Liver (tissue), 9 donors: ENCODE results near the gene VAV3. TPM values are rescaled to one million over a fixed set of nuclear protein-coding genes. Genes with fewer than 3 reads are reported as not detected.

Experiments
- DNase-seq: peaks from one replicate; pipeline ENCODE4 v3.0.0-alpha.2; 2017; ENCODE audit warnings: low spot score
- H3K27ac ChIP-seq, 2 donors: one replicate each; pipeline ENCODE4 v1.7.0; 2013; ENCODE audit warnings: inconsistent platforms in 2 of 2, low read length in 2 of 2, control low read depth in 1 of 2, low read depth in 1 of 2, mild to moderate bottlenecking in 1 of 2
- H3K27me3 ChIP-seq, 4 donors: one replicate each; pipeline versions ENCODE4 v1.6.1 to v1.7.0; 2013; ENCODE audit warnings: low read length in 3 of 4, inconsistent platforms in 1 of 4, mild to moderate bottlenecking in 1 of 4, moderate library complexity in 1 of 4; ENCODE audit not compliant: control insufficient read depth in 4 of 4, insufficient read depth in 4 of 4
- H3K36me3 ChIP-seq, 4 donors: one replicate each; pipeline versions ENCODE4 v1.6.1 to v1.7.0; 2013; ENCODE audit warnings: low read length in 3 of 4, mild to moderate bottlenecking in 3 of 4, low read depth in 1 of 4, moderate library complexity in 1 of 4; ENCODE audit not compliant: control insufficient read depth in 4 of 4, insufficient read depth in 3 of 4
- H3K4me1 ChIP-seq, 4 donors: one replicate each; pipeline versions ENCODE4 v1.6.1 to v1.7.0; 2013; ENCODE audit warnings: low read length in 3 of 4, mild to moderate bottlenecking in 3 of 4, moderate library complexity in 1 of 4; ENCODE audit not compliant: control insufficient read depth in 4 of 4, insufficient read depth in 4 of 4
- H3K4me3 ChIP-seq, 3 donors: one replicate each; pipeline versions ENCODE4 v1.6.1 to v1.7.0; 2013; ENCODE audit warnings: low read length in 3 of 3, control low read depth in 1 of 3, low read depth in 1 of 3, mild to moderate bottlenecking in 1 of 3
- H3K9ac ChIP-seq, 2 donors: one replicate each; pipeline ENCODE4 v1.7.0; 2013; ENCODE audit warnings: low read length in 2 of 2, mild to moderate bottlenecking in 2 of 2, moderate library complexity in 2 of 2, control low read depth in 1 of 2, low read depth in 1 of 2
- H3K9me3 ChIP-seq, 4 donors: one replicate each; pipeline versions ENCODE4 v1.6.1 to v1.7.0; 2013; ENCODE audit warnings: low read length in 3 of 4; ENCODE audit not compliant: control insufficient read depth in 4 of 4
- ATF3 ChIP-seq: IDR thresholded peaks from 2 replicates; pipeline ENCODE4 v1.6.1; 2016; ENCODE audit warnings: antibody characterized with exemption
- CTCF ChIP-seq: fragments of 150-350 bp; IDR thresholded peaks from 2 replicates; pipeline ENCODE4 v1.5.1; 2017; ENCODE audit warnings: improper control_type of control experiment, low read depth, low read length; ENCODE audit not compliant: missing input control
- EGR1 ChIP-seq, 2 donors: IDR thresholded peaks; 2 replicates each; pipeline ENCODE4 v1.6.1; 2016 to 2018; ENCODE audit warnings: antibody characterized with exemption in 2 of 2, low read depth in 2 of 2
- FOXA1 ChIP-seq: IDR thresholded peaks from 2 replicates; pipeline ENCODE4 v1.6.1; 2016; ENCODE audit warnings: antibody characterized with exemption
- FOXA2 ChIP-seq: IDR thresholded peaks from 2 replicates; pipeline ENCODE4 v1.6.1; 2016; ENCODE audit warnings: antibody characterized with exemption
- GABPA ChIP-seq, 2 donors: IDR thresholded peaks in 1 of 2; conservative IDR thresholded peaks in 1 of 2; 2 replicates each; pipeline ENCODE4 v1.6.1; 2016; ENCODE audit warnings: antibody characterized with exemption in 2 of 2, mild to moderate bottlenecking in 1 of 2, moderate library complexity in 1 of 2
- HNF4A ChIP-seq, 2 donors: conservative IDR thresholded peaks; 2 replicates each; pipeline ENCODE4 v1.6.1; 2016; ENCODE audit warnings: antibody characterized with exemption in 2 of 2, mild to moderate bottlenecking in 2 of 2
- HNF4G ChIP-seq: IDR thresholded peaks from 2 replicates; pipeline ENCODE4 v1.6.1; 2016; ENCODE audit warnings: antibody characterized with exemption
- JUND ChIP-seq, 2 donors: IDR thresholded peaks; 2 replicates each; pipeline ENCODE4 v1.6.1; 2016; ENCODE audit warnings: antibody characterized with exemption in 2 of 2
- MAX ChIP-seq: IDR thresholded peaks from 2 replicates; pipeline ENCODE4 v1.6.1; 2016; ENCODE audit warnings: antibody characterized with exemption
- RAD21 ChIP-seq, 2 donors: IDR thresholded peaks; 2 replicates each; pipeline ENCODE4 v1.6.1; 2016; ENCODE audit warnings: antibody characterized with exemption in 2 of 2, mild to moderate bottlenecking in 2 of 2
- REST ChIP-seq: IDR thresholded peaks from 2 replicates; pipeline ENCODE4 v1.6.1; 2016; ENCODE audit warnings: antibody characterized with exemption, mild to moderate bottlenecking
- RXRA ChIP-seq, 2 donors: IDR thresholded peaks; 2 replicates each; pipeline ENCODE4 v1.6.1; 2017 to 2018; ENCODE audit warnings: antibody characterized with exemption in 2 of 2, mild to moderate bottlenecking in 1 of 2
- SP1 ChIP-seq: IDR thresholded peaks from 2 replicates; pipeline ENCODE4 v1.6.1; 2018; ENCODE audit warnings: antibody characterized with exemption, mild to moderate bottlenecking
- TAF1 ChIP-seq: conservative IDR thresholded peaks from 2 replicates; pipeline ENCODE4 v1.6.1; 2016; ENCODE audit warnings: antibody characterized with exemption, mild to moderate bottlenecking
- YY1 ChIP-seq: IDR thresholded peaks from 2 replicates; pipeline ENCODE4 v1.6.1; 2016; ENCODE audit warnings: antibody characterized with exemption, mild to moderate bottlenecking
- ZBTB33 ChIP-seq: IDR thresholded peaks from 2 replicates; pipeline ENCODE4 v1.6.1; 2016; ENCODE audit warnings: antibody characterized with exemption
- WGBS: extraction: QIAGEN DNeasy Blood & Tissue Kit; methylation state at CpG from one replicate; pipeline ENCODE4 v1.1.7; 2013; 5-methylcytosine and 5-hydroxymethylcytosine counted together
- polyA plus RNA-seq, 2 donors: library from polyadenylated mRNA; stranded (reverse) in 1 of 2; unstranded in 1 of 2; fragments of 200-250 nt in 1 of 2; fragments of >200 nt in 1 of 2; fragmentation: Nextera tagmentation in 1 of 2; extraction: Ambion mirVana in 1 of 2; gene quantifications; one replicate each; pipeline versions ENCODE4 v1.2.1 to v1.2.3, GENCODE V29; 2013 to 2015
- total RNA-seq, 2 donors: library from RNA; depleted of rRNA; stranded (reverse); fragments of >200 nt; gene quantifications; one replicate each; pipeline ENCODE4 v1.2.3, GENCODE V29; 2014
- donor health status: healthy.
- donor health status: healthy.
- donor health status: healthy.
- donor health status: healthy.
- donor health status: healthy.

Gene VAV3
- total and polyA plus RNA-seq, 4 donors = 0.46 to 4.8 (median 2.7) TPM

GRCh38 chr1:107782217-107782845, 182.6 kb downstream of the VAV3 start:
- DNase-seq = no peak
- no peaks in the 10 kb centered on the region for H3K4me1 ChIP-seq
- H3K9me3 ChIP-seq = no peaks in the 10 kb centered on the region
- 18% methylated on average over 6 of the region's 6 CpGs for WGBS
- H3K4me3 ChIP-seq = no peak overlapping the region
- no peak overlapping the region for H3K27ac ChIP-seq
- H3K36me3 ChIP-seq = no peaks in the 10 kb centered on the region
- TF ChIP-seq FOXA1 (no peak), MAX (no peak), TAF1 (no peak), HNF4A (conservative IDR thresholded peaks at IDR 0.05) (no peak), YY1 (no peak), SP1 (no peak), RXRA (IDR thresholded peaks at IDR 0.05) (no peak), EGR1 (IDR thresholded peaks at IDR 0.05; ENCODE audit: low read depth in 2 of 2) (no peak), ZBTB33 (no peak), GABPA (IDR thresholded peaks at IDR 0.05 in 1 of 2, conservative IDR thresholded peaks at IDR 0.05 in 1 of 2) (no peak), FOXA2 (no peak), REST (no peak), RAD21 (IDR thresholded peaks at IDR 0.05) (peak; percentile 91 to 93), CTCF (peak; percentile 58), HNF4G (no peak), JUND (IDR thresholded peaks at IDR 0.05) (no peak), ATF3 (no peak)
- no peak overlapping the region for H3K9ac ChIP-seq
- H3K27me3 ChIP-seq = no peaks in the 10 kb centered on the region
